Spleen (tissue), 11 donors: Measurements from ENCODE around the gene ELOF1. TPM values are rescaled to one million over a fixed set of nuclear protein-coding genes. Genes with fewer than 3 reads are reported as not detected.

Source experiments
- DNase-seq: peaks from one replicate; pipeline ENCODE4 v3.0.0-alpha.2; 2020
- H3K27ac ChIP-seq, 8 donors: fragments of 200-600 bp; sonication (generic) in 7 of 8; 1 replicate in 4 of 8; 2 replicates in 4 of 8; pipeline versions ENCODE4 v1.5.0 to v1.8.0; 2016 to 2021; ENCODE audit warnings: inconsistent platforms in 4 of 8, mild to moderate bottlenecking in 4 of 8, moderate library complexity in 1 of 8
- H3K27me3 ChIP-seq, 7 donors: fragments of 200-600 bp; sonication (generic) in 6 of 7; replicated peaks in 1 of 7; 1 replicate in 4 of 7; 2 replicates in 3 of 7; pipeline versions ENCODE4 v1.5.0 to v1.8.0; 2016 to 2021; ENCODE audit warnings: inconsistent platforms in 3 of 7, mild to moderate bottlenecking in 1 of 7
- H3K36me3 ChIP-seq, 6 donors: fragments of 200-600 bp; sonication (generic) in 5 of 6; 1 replicate in 4 of 6; 2 replicates in 2 of 6; pipeline versions ENCODE4 v1.5.0 to v1.8.0; 2016 to 2021; ENCODE audit warnings: inconsistent platforms in 2 of 6
- H3K4me1 ChIP-seq, 6 donors: fragments of 200-600 bp; sonication (generic) in 5 of 6; 1 replicate in 3 of 6; 2 replicates in 3 of 6; pipeline versions ENCODE4 v1.5.0 to v1.8.0; 2016 to 2021; ENCODE audit warnings: inconsistent platforms in 3 of 6
- H3K4me3 ChIP-seq, 8 donors: fragments of 200-600 bp; sonication (generic) in 7 of 8; 1 replicate in 4 of 8; 2 replicates in 4 of 8; pipeline versions ENCODE4 v1.5.0 to v1.8.0; 2016 to 2021; ENCODE audit warnings: inconsistent platforms in 4 of 8, mild to moderate bottlenecking in 4 of 8, moderate library complexity in 2 of 8
- H3K9me3 ChIP-seq, 8 donors: fragments of 200-600 bp; sonication (generic) in 7 of 8; 1 replicate in 4 of 8; 2 replicates in 4 of 8; pipeline versions ENCODE4 v1.5.0 to v1.8.0; 2016 to 2021; ENCODE audit warnings: inconsistent platforms in 4 of 8
- CTCF ChIP-seq, 11 experiments: fragments of 200-600 bp in 7 of 11; fragments of 450-650 bp in 4 of 11; sonication (generic) in 4 of 11; IDR thresholded peaks in 8 of 11; conservative IDR thresholded peaks in 3 of 11; 1 replicate in 7 of 11; 2 replicates in 4 of 11; pipeline versions ENCODE4 v1.4.0 to v1.8.0; 2016 to 2021; ENCODE audit warnings: antibody characterized with exemption in 11 of 11, inconsistent platforms in 4 of 11, mild to moderate bottlenecking in 1 of 11
- POLR2A ChIP-seq, 3 donors: fragments of 450-650 bp; IDR thresholded peaks; one replicate each; pipeline ENCODE4 v1.5.1; 2017; ENCODE audit warnings: antibody characterized with exemption in 3 of 3, mild to moderate bottlenecking in 1 of 3
- POLR2AphosphoS5 ChIP-seq, 3 donors: sonication (generic); formaldehyde crosslinking; IDR thresholded peaks; one replicate each; pipeline ENCODE4 v1.5.1; 2017; ENCODE audit warnings: antibody characterized with exemption in 3 of 3
- WGBS, 5 donors: extraction: QIAGEN DNeasy Blood & Tissue Kit in 3 of 5; methylation state at CpG; one replicate each; pipeline versions ENCODE4 v1.1.5 to v1.1.7; 2013 to 2018; 5-methylcytosine and 5-hydroxymethylcytosine counted together
- intact Hi-C: fragments of 100-400 bp; cut with DNase I; formaldehyde crosslinking; loops from one replicate; pipeline ENCODE4 v1.15.0; 2023; ENCODE audit warnings: low total_unique reads
- polyA plus RNA-seq, 3 donors: library from polyadenylated mRNA; stranded (reverse); fragments of 200-250 nt; gene quantifications; one replicate each; pipeline ENCODE4 v1.2.1, GENCODE V29; 2013
- total RNA-seq, 7 donors: library from RNA; depleted of rRNA in 3 of 7; stranded (reverse); fragments of >200 nt in 3 of 7; fragmentation: NEBNext Ultra II Directional in 4 of 7; extraction: Animal tissue kit (Norgen Biotek cat#: 25700) in 4 of 7; gene quantifications; one replicate each; pipeline versions ENCODE4 v1.1.0 to v1.2.1, GENCODE V29; 2016 to 2021
- donor health status: healthy with polysubstance abuse.
- donor health status: DM: no; HTN: no; CAD: no; lungs with moderate emphysema.
- donor health status: DM: no; HTN: no; CAD: no.
- donor health status: Bipolar disorder and iron deficiency.
- donor health status: healthy.
- donor health status: DM: no; HTN: no; CAD: no.
- donor health status: DM: yes; HTN: yes; CAD: no.

ELOF1 gene
- total and polyA plus RNA-seq, 10 donors = 21.8 to 77.1 (median 37.0) TPM

DNA sequence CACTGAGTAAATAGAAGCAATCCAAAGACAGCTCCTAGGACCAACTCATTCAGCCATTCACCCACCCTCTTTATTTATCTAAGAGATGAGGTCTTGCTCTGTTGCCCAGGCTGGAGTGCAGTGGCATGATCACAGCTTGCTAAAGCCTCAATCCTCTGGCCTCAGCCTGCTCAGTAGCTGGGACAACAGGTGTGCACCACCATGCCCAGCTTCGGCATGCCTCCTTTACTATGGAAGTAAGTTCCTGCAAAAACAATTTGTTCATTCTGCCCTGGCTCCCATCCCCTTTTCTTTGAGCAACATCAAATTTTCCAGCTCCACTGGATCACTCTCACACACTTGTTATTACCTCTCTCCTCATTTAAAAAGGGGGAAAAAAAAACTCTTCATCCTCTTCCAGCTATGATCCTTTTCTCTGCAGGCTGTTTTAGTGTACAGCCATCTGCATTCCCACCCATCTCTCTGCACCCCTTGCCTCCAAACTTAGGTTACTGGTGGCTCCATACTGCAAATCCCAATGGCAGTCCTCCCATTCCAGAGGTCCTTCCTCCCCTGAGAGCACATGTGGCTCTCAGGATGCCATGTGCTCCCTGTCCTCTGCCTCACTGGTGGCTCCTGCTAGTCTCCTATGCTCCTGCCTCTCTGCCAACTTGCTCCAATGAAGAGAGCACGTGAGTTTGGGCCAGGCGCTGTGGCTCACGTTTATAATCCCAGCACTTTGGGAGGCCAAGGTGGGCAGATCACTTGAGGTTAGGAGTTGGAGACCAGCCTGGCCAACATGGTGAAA lies 2.2 kb downstream of the ELOF1 start:
- Histone ChIP-seq H3K4me3 (no peak overlapping the region), H3K27ac (no peak overlapping the region), H3K4me1 (peaks cover 25 to 85% (median 49%) of the 10 kb centered on the region in 6 donors), H3K9me3 (no peaks in the 10 kb centered on the region), H3K36me3 (peaks cover 0 to 55% (median 28%) of the 10 kb centered on the region in 6 donors), H3K27me3 (no peaks in the 10 kb centered on the region)
- DNase-seq = no peak
- WGBS, 5 donors = 81 to 88% (median 84%) methylated on average over 4 of the region's 4 CpGs
- TF ChIP-seq CTCF (IDR thresholded peaks at IDR 0.05 in 8 of 11, conservative IDR thresholded peaks at IDR 0.05 in 3 of 11) (no peak), POLR2A (IDR thresholded peaks at IDR 0.05) (no peak), POLR2AphosphoS5 (IDR thresholded peaks at IDR 0.05) (no peak)
- intact Hi-C loops = no loop called here

GRCh38 chr19:11555246-11555645 lies 3.8 kb downstream of the ELOF1 start:
- intact Hi-C loops = no loop called here
- H3K9me3 ChIP-seq = no peaks in the 10 kb centered on the region

DNA sequence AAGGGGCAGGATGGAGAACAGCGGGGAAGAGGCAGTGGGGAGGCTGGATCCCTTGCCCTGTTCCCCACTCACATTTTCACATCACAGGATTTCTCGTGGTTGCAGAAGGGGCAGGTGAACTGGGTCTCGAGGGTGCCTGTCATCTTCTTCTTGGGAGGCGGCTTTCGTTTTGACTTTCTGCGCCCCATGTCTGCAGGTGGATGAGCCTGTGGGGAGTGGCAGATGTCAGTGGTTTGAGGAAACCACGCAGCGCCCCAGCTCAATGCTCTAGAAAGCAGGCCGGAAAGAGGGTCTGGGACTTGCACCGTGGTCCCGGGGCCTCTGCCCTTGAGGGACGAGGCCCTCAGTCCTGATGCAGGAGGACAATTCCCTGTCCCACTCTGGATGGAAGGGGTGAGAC lies 4.9 kb downstream of the ELOF1 start:
- peak overlapping the region in 4 of 8 donors; percentile 39 to 65 (median 55) for H3K27ac ChIP-seq
- no peak for DNase-seq
- H3K27me3 ChIP-seq = no peaks in the 10 kb centered on the region
- H3K4me3 ChIP-seq = no peak overlapping the region
- no peaks in the 10 kb centered on the region for H3K9me3 ChIP-seq
- peaks cover 10 to 62% (median 31%) of the 10 kb centered on the region in 6 donors for H3K4me1 ChIP-seq
- TF ChIP-seq POLR2A (IDR thresholded peaks at IDR 0.05) = no peak
- TF ChIP-seq POLR2AphosphoS5 (IDR thresholded peaks at IDR 0.05) = peak in 2 of 3 donors; percentile 17 to 43
- TF ChIP-seq CTCF (IDR thresholded peaks at IDR 0.05 in 8 of 11, conservative IDR thresholded peaks at IDR 0.05 in 3 of 11) = no peak
- intact Hi-C loops = no loop called here
- 53 to 81% (median 66%) methylated on average over 7 to 12 of the region's 12 CpGs for WGBS, 5 donors
- peaks cover 0 to 63% (median 28%) of the 10 kb centered on the region in 6 donors for H3K36me3 ChIP-seq

More at GRCh38 chr19:11555246-11555645, 3.8 kb downstream of the ELOF1 start:
- TF ChIP-seq CTCF (IDR thresholded peaks at IDR 0.05 in 8 of 11, conservative IDR thresholded peaks at IDR 0.05 in 3 of 11) (no peak), POLR2A (IDR thresholded peaks at IDR 0.05) (no peak), POLR2AphosphoS5 (IDR thresholded peaks at IDR 0.05) (no peak)
- no peak for DNase-seq
- 86 to 94% (median 87%) methylated on average over 6 of the region's 6 CpGs for WGBS, 5 donors
- Histone ChIP-seq H3K4me1 (peaks cover 17 to 72% (median 40%) of the 10 kb centered on the region in 6 donors), H3K27me3 (no peaks in the 10 kb centered on the region), H3K4me3 (no peak overlapping the region), H3K36me3 (peaks cover 0 to 63% (median 28%) of the 10 kb centered on the region in 6 donors), H3K27ac (no peak overlapping the region)

GRCh38 chr19:11552666-11553372 lies 6.2 kb downstream of the ELOF1 start:
- Histone ChIP-seq H3K36me3 (peaks cover 0 to 63% (median 28%) of the 10 kb centered on the region in 6 donors), H3K4me3 (no peak overlapping the region), H3K9me3 (no peaks in the 10 kb centered on the region), H3K4me1 (peaks cover 2 to 51% (median 23%) of the 10 kb centered on the region in 6 donors), H3K27ac (peak overlapping the region in 2 of 8 donors; percentile 26 to 65), H3K27me3 (no peaks in the 10 kb centered on the region)
- intact Hi-C loops = no loop called here
- 62 to 82% (median 77%) methylated on average over 13 to 20 of the region's 20 CpGs for WGBS, 5 donors
- no peak for TF ChIP-seq POLR2A (IDR thresholded peaks at IDR 0.05)
- TF ChIP-seq CTCF (IDR thresholded peaks at IDR 0.05 in 8 of 11, conservative IDR thresholded peaks at IDR 0.05 in 3 of 11) = no peak
- peak; percentile 3 to 14 (median 13) for TF ChIP-seq POLR2AphosphoS5 (IDR thresholded peaks at IDR 0.05)
- no peak for DNase-seq
